ENCODE measurements around the gene EID2.

Gene EID2

DNA sequence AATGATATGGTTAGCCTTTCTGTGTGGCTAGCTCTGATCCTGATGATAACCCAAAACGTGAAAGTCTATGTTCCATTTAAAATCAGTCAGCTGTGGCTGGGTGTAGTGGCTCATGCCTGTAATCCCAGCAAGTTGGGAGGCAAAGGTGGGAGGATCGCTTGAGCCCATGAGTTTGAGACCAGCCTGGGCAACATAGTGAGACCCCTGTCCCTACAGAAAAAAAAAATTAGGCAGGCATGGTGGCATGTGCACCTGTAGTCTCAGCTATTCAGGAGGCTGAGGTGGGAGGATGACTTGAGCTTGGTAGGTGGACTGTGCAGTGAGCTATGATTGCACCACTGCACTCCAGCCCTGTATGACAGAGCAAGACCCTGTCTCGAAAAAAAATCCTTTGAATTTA is 6.2 kb downstream of the EID2 start:
- DNase-seq (ENCODE audit: low read depth): no peak

GRCh38 chr19:39533003-39533512 is 6.9 kb downstream of the EID2 start:
- no peak for DNase-seq (ENCODE audit: low read depth)

DNA sequence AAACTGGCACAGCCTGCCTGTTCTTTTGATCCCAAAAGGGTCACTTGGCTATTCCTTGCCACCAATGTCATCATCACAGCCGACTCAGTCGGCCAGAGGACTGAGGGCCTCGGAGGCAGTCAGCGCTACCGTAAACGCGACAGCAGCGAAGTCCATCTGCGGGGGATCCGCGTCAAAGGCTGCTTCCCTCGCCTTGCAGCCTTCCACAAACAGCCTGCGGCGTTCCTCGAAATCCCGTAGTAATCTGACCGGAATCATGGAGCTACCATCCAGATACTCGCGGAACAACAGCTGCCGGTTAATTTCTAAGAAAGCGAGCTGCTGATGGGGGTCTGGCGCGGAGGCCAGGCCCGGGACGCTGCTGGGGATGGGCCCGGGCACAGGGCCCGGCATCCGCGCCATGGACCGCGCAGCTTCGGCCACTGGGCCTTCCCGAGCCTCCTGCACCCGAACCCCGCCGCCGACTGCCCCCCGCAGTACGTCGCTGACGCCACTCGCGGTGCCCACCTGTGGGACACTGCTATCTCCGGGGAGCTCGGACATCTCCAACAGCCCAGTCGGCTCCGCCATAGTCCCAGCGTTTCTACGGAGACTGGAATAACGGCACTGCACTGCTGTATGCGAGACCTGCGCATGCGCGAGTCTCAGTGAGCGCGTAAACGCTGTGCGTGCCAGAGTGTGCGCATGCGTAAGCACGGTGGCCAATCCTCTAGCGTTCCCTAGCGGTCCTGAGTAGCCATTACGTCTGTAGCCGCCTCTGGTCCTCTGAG is 7.5 kb downstream of the EID2 start, which contains the start of gene EID2B:
EID2B (minus strand) TSS at position 620 of the 770 bp plus-strand sequence; CDS start at position 570, 50 bp downstream.
- DNase-seq (ENCODE audit: low read depth): peak; percentile 94

- DNase-seq (ENCODE audit: low read depth): no peak
Measured at GRCh38 chr19:39531834-39532232, 8.1 kb downstream of the EID2 start.

DNA sequence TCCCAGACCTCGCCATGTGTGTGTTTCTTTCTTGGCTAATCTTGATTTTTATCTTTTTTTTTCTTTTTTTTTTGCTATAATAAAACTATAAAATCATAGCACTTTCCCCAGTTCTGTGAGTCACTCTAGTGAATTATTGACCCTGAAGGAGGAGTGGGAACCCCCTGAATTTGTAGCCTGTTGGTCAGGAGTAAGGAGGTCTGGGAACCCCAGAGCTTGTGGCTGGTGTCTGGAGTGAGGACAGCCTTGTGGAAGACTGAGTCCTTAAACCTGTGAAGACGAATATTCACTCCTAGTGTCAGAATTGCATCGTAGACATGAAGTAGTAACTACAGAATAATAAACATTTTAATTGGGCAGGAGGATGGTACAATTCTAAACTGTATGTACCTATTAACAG is 14.8 kb downstream of the EID2 start:
- no peak for DNase-seq (ENCODE audit: low read depth)

GRCh38 chr19:39524495-39524894 is 15.5 kb downstream of the EID2 start:
- no peak for DNase-seq (ENCODE audit: low read depth)

- DNase-seq (ENCODE audit: low read depth): no peak
Measured at GRCh38 chr19:39520541-39521484, 19.1 kb downstream of the EID2 start.

DNA sequence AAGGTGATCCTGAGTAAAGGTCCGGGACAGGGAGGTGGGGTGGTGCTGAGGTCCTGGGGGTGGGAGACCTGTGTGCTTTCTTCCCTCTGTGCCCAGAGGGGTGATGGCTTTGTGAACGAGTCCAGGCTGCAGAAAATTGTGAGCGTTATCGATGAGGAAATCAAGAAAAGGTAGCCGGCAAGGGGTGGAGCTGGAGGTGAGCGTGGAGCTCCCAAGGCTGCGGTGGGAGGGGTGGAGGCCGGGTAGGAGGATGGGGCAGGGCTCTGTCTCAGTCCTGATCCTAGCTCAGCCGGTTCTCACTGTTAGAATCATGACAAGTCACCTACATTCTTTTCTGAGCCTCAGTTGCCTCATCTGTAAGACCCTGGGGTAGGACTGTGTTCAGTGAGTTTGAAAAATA is 21.0 kb downstream of the EID2 start:
- no peak for DNase-seq (ENCODE audit: low read depth)

- DNase-seq (ENCODE audit: low read depth): no peak
Measured at GRCh38 chr19:39518458-39518857, 21.5 kb downstream of the EID2 start.

GRCh38 chr19:39517432-39517831 is 22.5 kb downstream of the EID2 start:
- DNase-seq (ENCODE audit: low read depth): no peak

- no peak for DNase-seq (ENCODE audit: low read depth)
Measured at GRCh38 chr19:39516270-39516669, 23.7 kb downstream of the EID2 start.

DNA sequence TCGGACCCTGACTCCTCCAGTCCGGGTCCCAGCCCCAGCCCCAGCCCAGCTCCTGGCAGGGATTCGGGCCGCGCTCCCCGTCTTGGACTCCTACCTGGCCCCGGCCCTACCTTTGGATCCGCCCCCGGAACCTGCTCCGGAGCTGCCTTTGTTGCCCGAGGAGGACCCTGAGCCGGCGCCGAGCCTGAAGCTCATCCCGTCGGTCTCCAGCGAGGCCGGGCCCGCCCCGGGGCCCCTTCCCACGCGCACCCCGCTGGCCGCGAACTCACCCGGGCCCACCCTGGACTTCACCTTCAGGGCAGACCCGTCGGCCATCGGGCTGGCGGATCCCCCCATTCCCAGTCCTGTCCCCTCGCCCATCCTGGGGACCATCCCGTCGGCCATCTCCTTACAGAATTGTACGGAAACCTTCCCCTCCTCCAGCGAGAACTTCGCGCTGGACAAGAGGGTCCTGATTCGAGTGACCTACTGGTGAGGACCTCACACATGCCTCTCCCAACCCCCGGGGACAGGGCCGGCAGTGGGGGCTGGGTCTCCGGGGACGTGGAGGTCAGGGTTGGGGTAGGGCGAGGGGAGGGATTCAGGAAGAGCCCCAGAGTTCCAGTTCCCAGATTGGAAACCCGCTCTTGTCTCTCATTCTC is 24.3 kb downstream of the EID2 start:
- DNase-seq (ENCODE audit: low read depth): no peak

DNA sequence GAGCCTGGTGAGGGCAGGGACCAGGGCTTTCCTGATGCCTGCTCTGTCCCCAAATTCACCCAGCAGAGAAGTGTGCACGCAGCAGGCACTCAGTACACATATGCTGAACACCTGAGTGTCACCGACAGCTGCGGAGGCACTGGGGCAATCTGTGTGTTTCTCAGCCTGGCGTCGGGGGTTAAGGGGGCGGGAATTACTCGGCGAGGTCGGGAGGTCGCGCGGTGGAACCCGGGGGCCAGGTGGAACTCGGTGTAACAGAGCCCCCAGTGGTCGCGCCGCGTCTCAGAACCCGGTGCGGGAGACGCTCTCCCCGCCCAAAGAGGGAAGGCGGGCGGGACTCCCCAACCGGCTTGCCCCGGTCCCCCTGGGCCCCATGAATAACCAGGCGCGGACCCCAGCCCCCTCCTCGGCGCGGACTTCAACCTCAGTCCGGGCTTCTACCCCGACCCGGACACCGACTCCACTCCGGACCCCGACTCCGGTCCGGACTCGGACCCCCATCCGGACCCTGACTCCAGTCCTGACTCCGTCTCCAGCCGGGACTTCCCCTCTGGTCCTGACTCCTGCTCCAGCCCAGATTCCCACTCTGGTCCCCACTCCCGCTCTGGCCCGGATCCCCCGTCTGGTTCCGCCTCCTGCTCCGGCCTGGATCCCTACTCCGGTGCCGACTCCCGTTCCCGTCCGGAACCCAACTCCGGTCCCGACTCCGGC is 25.0 kb downstream of the EID2 start, which contains the start of gene SELENOV:
SELENOV (plus strand) TSS at position 300 of the 711 bp plus-strand sequence; CDS start at position 374, 74 bp downstream.
- no peak for DNase-seq (ENCODE audit: low read depth)

GRCh38 chr19:39512988-39513387 is 27.0 kb downstream of the EID2 start:
- DNase-seq (ENCODE audit: low read depth): no peak

- no peak for DNase-seq (ENCODE audit: low read depth)
Measured at GRCh38 chr19:39509233-39509632, 30.7 kb downstream of the EID2 start.

- no peak for DNase-seq (ENCODE audit: low read depth)
Measured at GRCh38 chr19:39508629-39509028, 31.3 kb downstream of the EID2 start.

DNA sequence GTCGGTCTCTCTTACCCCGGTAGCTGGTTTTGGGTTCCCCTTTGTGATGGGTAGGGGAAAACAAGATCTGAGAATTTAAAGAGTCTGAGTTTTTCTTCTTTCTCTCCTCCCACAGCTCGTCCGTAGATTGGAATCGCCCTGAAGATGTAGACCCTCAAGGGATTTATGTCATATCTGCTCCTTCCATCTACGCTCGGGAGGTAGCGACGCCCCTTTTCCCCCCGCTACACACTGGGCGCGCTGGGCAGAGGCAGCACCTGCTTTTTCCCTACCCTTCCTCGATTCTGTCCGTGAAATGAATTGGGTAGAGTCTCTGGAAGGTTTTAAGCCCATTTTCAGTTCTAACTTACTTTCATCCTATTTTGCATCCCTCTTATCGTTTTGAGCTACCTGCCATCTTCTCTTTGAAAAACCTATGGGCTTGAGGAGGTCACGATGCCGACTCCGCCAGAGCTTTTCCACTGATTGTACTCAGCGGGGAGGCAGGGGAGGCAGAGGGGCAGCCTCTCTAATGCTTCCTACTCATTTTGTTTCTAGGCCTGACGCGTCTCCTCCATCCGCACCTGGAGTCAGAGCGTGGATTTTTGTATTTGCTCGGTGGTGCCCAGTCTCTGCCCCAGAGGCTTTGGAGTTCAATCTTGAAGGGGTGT is 32.1 kb downstream of the EID2 start:
- no peak for DNase-seq (ENCODE audit: low read depth)

GRCh38 chr19:39506944-39507714 is 32.8 kb downstream of the EID2 start:
- peak; percentile 62 for DNase-seq (ENCODE audit: low read depth)

DNA sequence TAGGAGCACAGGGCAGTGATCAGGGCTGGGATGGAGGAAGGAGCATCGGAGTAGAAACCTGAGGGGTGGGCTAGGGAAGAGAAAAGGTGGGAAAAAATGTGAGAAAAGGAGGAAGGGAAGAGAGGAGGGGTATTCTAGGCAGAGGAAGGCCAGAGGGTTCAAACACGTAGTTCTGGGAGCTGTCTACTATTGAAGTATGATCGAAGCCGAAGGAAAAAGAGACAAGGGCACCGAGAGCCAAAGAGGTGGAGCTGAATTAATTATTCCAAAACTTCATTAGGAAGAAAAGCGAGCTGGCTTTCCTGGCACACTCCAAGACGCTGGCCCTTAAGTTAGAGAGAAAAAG is 33.4 kb downstream of the EID2 start:
- DNase-seq (ENCODE audit: low read depth): no peak
